Osteoblast (primary cell): ENCODE data around the gene GDF11. TPM values are rescaled to one million over a fixed set of nuclear protein-coding genes. Genes with fewer than 3 reads are reported as not detected.
A peak's percentile ranks its signal among the peaks of the same experiment; 100 is the strongest.

Experiments
- DNase-seq: peaks from one replicate; pipeline ENCODE4 v3.0.0; 2011; ENCODE audit warnings: low spot score, mixed read lengths; ENCODE audit not compliant: insufficient read length; ENCODE audit errors: missing footprints
- H2AFZ ChIP-seq: 2 replicates; pipeline ENCODE4 v1.6.0; 2011; ENCODE audit warnings: mild to moderate bottlenecking, low read length
- H3K27ac ChIP-seq: 2 replicates; pipeline ENCODE4 v1.5.1; 2011; ENCODE audit warnings: mild to moderate bottlenecking, low read depth, low read length, moderate library complexity
- H3K27me3 ChIP-seq: 2 replicates; pipeline ENCODE4 v1.6.0; 2012; ENCODE audit warnings: mild to moderate bottlenecking, control low read depth, inconsistent platforms, low read length, moderate library complexity; ENCODE audit not compliant: insufficient read depth
- H3K36me3 ChIP-seq: 2 replicates; pipeline ENCODE4 v1.5.1; 2011; ENCODE audit warnings: mild to moderate bottlenecking, low read length, control low read depth, moderate library complexity; ENCODE audit not compliant: insufficient read depth
- H3K4me1 ChIP-seq: 2 replicates; pipeline ENCODE4 v1.5.1; 2011; ENCODE audit warnings: mild to moderate bottlenecking, low read length, control low read depth, moderate library complexity; ENCODE audit not compliant: insufficient read depth
- H3K4me2 ChIP-seq: 2 replicates; pipeline ENCODE4 v1.6.0; 2011; ENCODE audit warnings: mild to moderate bottlenecking, low read length; ENCODE audit not compliant: insufficient read depth
- H3K4me3 ChIP-seq: fragments of 200-600 bp; sonication (generic); 3 replicates; pipeline ENCODE4 v1.5.1; 2012; ENCODE audit warnings: mild to moderate bottlenecking, low read length, inconsistent platforms; ENCODE audit not compliant: insufficient read depth
- H3K79me2 ChIP-seq: 2 replicates; pipeline ENCODE4 v1.6.0; 2012; ENCODE audit warnings: mild to moderate bottlenecking, low read length, control low read depth, inconsistent platforms; ENCODE audit not compliant: insufficient read depth
- H3K9me3 ChIP-seq: 2 replicates; pipeline ENCODE4 v1.5.1; 2011; ENCODE audit warnings: low read depth, low read length, control low read depth
- H4K20me1 ChIP-seq: 2 replicates; pipeline ENCODE4 v1.6.0; 2012; ENCODE audit warnings: mild to moderate bottlenecking, low read length, control low read depth; ENCODE audit not compliant: insufficient read depth
- total RNA-seq: library from RNA; depleted of rRNA; stranded (reverse); fragments of >200 nt; gene quantifications from 2 replicates; pipeline ENCODE4 v1.2.3, GENCODE V29; 2012
- TF ChIP-seq, protein P1 (sequence below): IDR thresholded peaks from 2 replicates; pipeline ENCODE4 v1.5.1; 2011; ENCODE audit warnings: mild to moderate bottlenecking, low read depth, low read length, moderate library complexity; ENCODE audit errors: extremely low read depth

Gene GDF11
- total RNA-seq, 1 donor: 4.3 TPM

GRCh38 chr12:55700255-55701018, 42.5 kb upstream of the GDF11 start:
- Histone ChIP-seq H3K9me3 (no peaks in the 10 kb centered on the region), H3K79me2 (peaks cover 61% of the 10 kb centered on the region), H3K27me3 (no peaks in the 10 kb centered on the region), H4K20me1 (peaks cover 50% of the 10 kb centered on the region), H3K36me3 (peaks cover 53% of the 10 kb centered on the region), H3K4me3 (no peak overlapping the region), H2AFZ (no peak overlapping the region), H3K4me2 (no peak overlapping the region), H3K27ac (no peak overlapping the region), H3K4me1 (peaks cover 27% of the 10 kb centered on the region)
- TF ChIP-seq, protein P1, sequence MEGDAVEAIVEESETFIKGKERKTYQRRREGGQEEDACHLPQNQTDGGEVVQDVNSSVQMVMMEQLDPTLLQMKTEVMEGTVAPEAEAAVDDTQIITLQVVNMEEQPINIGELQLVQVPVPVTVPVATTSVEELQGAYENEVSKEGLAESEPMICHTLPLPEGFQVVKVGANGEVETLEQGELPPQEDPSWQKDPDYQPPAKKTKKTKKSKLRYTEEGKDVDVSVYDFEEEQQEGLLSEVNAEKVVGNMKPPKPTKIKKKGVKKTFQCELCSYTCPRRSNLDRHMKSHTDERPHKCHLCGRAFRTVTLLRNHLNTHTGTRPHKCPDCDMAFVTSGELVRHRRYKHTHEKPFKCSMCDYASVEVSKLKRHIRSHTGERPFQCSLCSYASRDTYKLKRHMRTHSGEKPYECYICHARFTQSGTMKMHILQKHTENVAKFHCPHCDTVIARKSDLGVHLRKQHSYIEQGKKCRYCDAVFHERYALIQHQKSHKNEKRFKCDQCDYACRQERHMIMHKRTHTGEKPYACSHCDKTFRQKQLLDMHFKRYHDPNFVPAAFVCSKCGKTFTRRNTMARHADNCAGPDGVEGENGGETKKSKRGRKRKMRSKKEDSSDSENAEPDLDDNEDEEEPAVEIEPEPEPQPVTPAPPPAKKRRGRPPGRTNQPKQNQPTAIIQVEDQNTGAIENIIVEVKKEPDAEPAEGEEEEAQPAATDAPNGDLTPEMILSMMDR: no peak
- DNase-seq: peak; percentile 66

GRCh38 chr12:55702861-55703260, 40.1 kb upstream of the GDF11 start:
- H3K27me3 ChIP-seq: no peaks in the 10 kb centered on the region
- TF ChIP-seq, protein P1: no peak
- H3K9me3 ChIP-seq: no peaks in the 10 kb centered on the region
- DNase-seq: no peak
- H3K4me3 ChIP-seq: no peak overlapping the region
- peaks cover 40% of the 10 kb centered on the region for H3K4me1 ChIP-seq
- H3K27ac ChIP-seq: no peak overlapping the region
- peaks cover 29% of the 10 kb centered on the region for H3K36me3 ChIP-seq
- H3K79me2 ChIP-seq: peaks cover 81% of the 10 kb centered on the region
- no peak overlapping the region for H2AFZ ChIP-seq
- H4K20me1 ChIP-seq: peaks cover 52% of the 10 kb centered on the region
- no peak overlapping the region for H3K4me2 ChIP-seq

- H3K9me3 ChIP-seq: no peaks in the 10 kb centered on the region
- H3K4me1 ChIP-seq: peaks cover 40% of the 10 kb centered on the region
- H2AFZ ChIP-seq: no peak overlapping the region
- H3K4me2 ChIP-seq: peak overlapping the region; percentile 76
- peak overlapping the region; percentile 66 for H3K27ac ChIP-seq
- no peaks in the 10 kb centered on the region for H3K27me3 ChIP-seq
- H3K4me3 ChIP-seq: peak overlapping the region; percentile 73
- TF ChIP-seq, protein P1: no peak
- peaks cover 52% of the 10 kb centered on the region for H4K20me1 ChIP-seq
- peaks cover 25% of the 10 kb centered on the region for H3K36me3 ChIP-seq
- peak; percentile 63 for DNase-seq
- H3K79me2 ChIP-seq: peaks cover 81% of the 10 kb centered on the region
Observed at GRCh38 chr12:55703288-55703687, 39.6 kb upstream of the GDF11 start.

GRCh38 chr12:55703901-55704761, 38.8 kb upstream of the GDF11 start:
- peak overlapping the region; percentile 76 for H3K4me2 ChIP-seq
- no peaks in the 10 kb centered on the region for H3K9me3 ChIP-seq
- peak overlapping the region; percentile 73 for H3K4me3 ChIP-seq
- no peaks in the 10 kb centered on the region for H3K27me3 ChIP-seq
- H3K4me1 ChIP-seq: peaks cover 49% of the 10 kb centered on the region
- TF ChIP-seq, protein P1: no peak
- H3K36me3 ChIP-seq: peaks cover 22% of the 10 kb centered on the region
- DNase-seq: peak; percentile 93
- H3K27ac ChIP-seq: peak overlapping the region; percentile 66
- peaks cover 51% of the 10 kb centered on the region for H4K20me1 ChIP-seq
- peaks cover 77% of the 10 kb centered on the region for H3K79me2 ChIP-seq
- no peak overlapping the region for H2AFZ ChIP-seq
